Non-pigmented ciliary epithelial cell (primary cell): ENCODE measurements around the gene PRSS53.
"Not testable (repeated sequence)": the region's sequence is repeated elsewhere in the genome, so short reads cannot be mapped to it uniquely, and the experiment has no call there.

Source experiments
- DNase-seq: peaks from one replicate; pipeline ENCODE4 v3.0.0-alpha.2; 2010; ENCODE audit warnings: low read depth

PRSS53 gene

GRCh38 chr16:31088459-31089183 is at the start of gene PRSS53:
Gene PRSS53, minus strand, starts transcription at chr16:31088943. Its CDS starts 134 bp downstream, at chr16:31088809.
- DNase-seq, result no peak

- DNase-seq, result not testable (repeated sequence)
Measured at GRCh38 chr16:31136822-31137499, 48.2 kb upstream of the PRSS53 start.

GRCh38 chr16:31136287-31136662 is 47.5 kb upstream of the PRSS53 start:
- DNase-seq, result no peak

- DNase-seq, result no peak
Measured at GRCh38 chr16:31135535-31136286, 47.0 kb upstream of the PRSS53 start, which contains the start of gene PRSS8. Gene PRSS8, minus strand, starts transcription at chr16:31135727. Its CDS starts 229 bp downstream, at chr16:31135498.

- no peak for DNase-seq
Measured at GRCh38 chr16:31134625-31135534, 46.1 kb upstream of the PRSS53 start.

GRCh38 chr16:31134091-31134571 is 45.4 kb upstream of the PRSS53 start:
- DNase-seq, result no peak

GRCh38 chr16:31133046-31133501 is 44.3 kb upstream of the PRSS53 start:
- DNase-seq, result no peak

- no peak for DNase-seq
Measured at GRCh38 chr16:31132303-31132979, 43.7 kb upstream of the PRSS53 start.

GRCh38 chr16:31131841-31132271 is 43.1 kb upstream of the PRSS53 start:
- DNase-seq, result no peak

- DNase-seq, result no peak
Measured at GRCh38 chr16:31131416-31131815, 42.7 kb upstream of the PRSS53 start.

GRCh38 chr16:31130899-31131298 is 42.2 kb upstream of the PRSS53 start:
- no peak for DNase-seq

GRCh38 chr16:31130336-31130891 is 41.7 kb upstream of the PRSS53 start:
- no peak for DNase-seq

- no peak for DNase-seq
Measured at GRCh38 chr16:31129568-31130335, 41.0 kb upstream of the PRSS53 start.

- DNase-seq, result no peak
Measured at GRCh38 chr16:31128711-31129567, 40.2 kb upstream of the PRSS53 start.

- DNase-seq, result no peak
Measured at GRCh38 chr16:31127182-31127581, 38.4 kb upstream of the PRSS53 start.

GRCh38 chr16:31125844-31126243 is 37.1 kb upstream of the PRSS53 start:
- DNase-seq, result no peak

- no peak for DNase-seq
Measured at GRCh38 chr16:31120129-31120528, 31.4 kb upstream of the PRSS53 start.
